Left lung (tissue), 10 donors: Measurements from ENCODE around the gene EPHX1. TPM values are rescaled to one million over a fixed set of nuclear protein-coding genes. Genes with fewer than 3 reads are reported as not detected.

Experiments used
- ATAC-seq: fragments of 200-7000 bp; cut with Tn5 transposase; one replicate; pipeline ENCODE4 v1.9.1; 2020; ENCODE audit warnings: moderate library complexity
- DNase-seq, 4 donors: peaks; one replicate each; pipeline ENCODE4 v3.0.0-alpha.2; 2013 to 2020
- H3K27ac ChIP-seq, 2 donors: fragments of 200-600 bp; sonication (generic) in 1 of 2; one replicate each; pipeline versions ENCODE4 v1.5.0 to v1.8.0; 2020 to 2021
- H3K27me3 ChIP-seq, 2 donors: fragments of 200-600 bp; sonication (generic) in 1 of 2; one replicate each; pipeline versions ENCODE4 v1.5.0 to v1.8.0; 2020 to 2021
- H3K36me3 ChIP-seq, 2 donors: fragments of 200-600 bp; sonication (generic) in 1 of 2; one replicate each; pipeline versions ENCODE4 v1.5.0 to v1.8.0; 2020 to 2021
- H3K4me1 ChIP-seq, 2 donors: fragments of 200-600 bp; one replicate each; pipeline ENCODE4 v1.8.0; 2021
- H3K4me3 ChIP-seq, 2 donors: fragments of 200-600 bp; sonication (generic) in 1 of 2; one replicate each; pipeline versions ENCODE4 v1.5.0 to v1.8.0; 2020 to 2021; ENCODE audit warnings: mild to moderate bottlenecking in 1 of 2
- H3K9me3 ChIP-seq, 2 donors: fragments of 200-600 bp; sonication (generic) in 1 of 2; one replicate each; pipeline versions ENCODE4 v1.5.0 to v1.8.0; 2020 to 2021
- intact Hi-C, 2 donors: fragments of 100-400 bp; cut with DNase I; formaldehyde crosslinking; loops; one replicate each; pipeline versions ENCODE4 v1.11.2 to v1.14.2; 2022
- polyA plus RNA-seq, 6 donors: library from polyadenylated mRNA; unstranded; fragments of 120-200 nt; gene quantifications; one replicate each; pipeline ENCODE4 v1.2.1, GENCODE V29; 2013; ENCODE audit not compliant: insufficient read length in 6 of 6
- total RNA-seq, 2 donors: library from RNA; stranded (reverse); fragmentation: NEBNext Ultra II Directional; extraction: Animal tissue kit (Norgen Biotek cat#: 25700); gene quantifications; one replicate each; pipeline ENCODE4 v1.2.1, GENCODE V29; 2021
- TF ChIP-seq, protein P1 (sequence below), 2 donors: fragments of 200-600 bp; sonication (generic) in 1 of 2; IDR thresholded peaks; one replicate each; pipeline versions ENCODE4 v1.5.0 to v1.8.0; 2021; ENCODE audit warnings: antibody characterized with exemption in 2 of 2
- donor health status: DM: no; HTN: yes; CAD: no.
- donor health status: DM: no; HTN: no; CAD: no.

Gene EPHX1
- total and polyA plus RNA-seq, 8 donors, result 109 to 305 (median 119) TPM

DNA sequence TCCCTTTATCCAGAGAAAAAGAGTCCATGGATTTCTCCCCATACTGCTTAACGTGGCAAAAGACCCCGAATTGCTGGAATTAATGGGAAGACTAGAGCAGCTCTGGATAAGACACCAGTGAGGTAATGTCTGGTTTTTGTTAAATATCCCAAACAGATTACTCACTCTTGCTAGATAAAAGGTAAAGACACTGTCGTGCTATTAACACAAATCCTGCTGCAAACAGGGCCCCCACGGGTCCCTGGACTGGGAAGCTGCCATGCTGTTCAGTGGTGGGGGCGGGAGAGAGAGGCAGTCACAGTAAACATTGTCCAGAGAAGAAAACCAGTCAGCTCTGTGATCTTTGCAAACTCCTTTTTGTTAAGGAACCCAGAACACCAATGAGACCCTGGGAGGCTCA, 47.5 kb upstream of the EPHX1 start:
- peak overlapping the region in 1 of 2 donors; percentile 67 for H3K27ac ChIP-seq
- no peak for DNase-seq
- no peaks in the 10 kb centered on the region for H3K27me3 ChIP-seq
- H3K9me3 ChIP-seq, result no peaks in the 10 kb centered on the region
- ATAC-seq, result no peak
- no peak overlapping the region for H3K4me3 ChIP-seq
- peaks cover 16 to 21% of the 10 kb centered on the region in 2 donors for H3K4me1 ChIP-seq
- intact Hi-C loops, result loop anchor here in 1 of 2 donors (10.0 kb wide), 1 partner anchor 108 kb away; the partner anchor contains the start of gene ENAH
- TF ChIP-seq, protein P1, sequence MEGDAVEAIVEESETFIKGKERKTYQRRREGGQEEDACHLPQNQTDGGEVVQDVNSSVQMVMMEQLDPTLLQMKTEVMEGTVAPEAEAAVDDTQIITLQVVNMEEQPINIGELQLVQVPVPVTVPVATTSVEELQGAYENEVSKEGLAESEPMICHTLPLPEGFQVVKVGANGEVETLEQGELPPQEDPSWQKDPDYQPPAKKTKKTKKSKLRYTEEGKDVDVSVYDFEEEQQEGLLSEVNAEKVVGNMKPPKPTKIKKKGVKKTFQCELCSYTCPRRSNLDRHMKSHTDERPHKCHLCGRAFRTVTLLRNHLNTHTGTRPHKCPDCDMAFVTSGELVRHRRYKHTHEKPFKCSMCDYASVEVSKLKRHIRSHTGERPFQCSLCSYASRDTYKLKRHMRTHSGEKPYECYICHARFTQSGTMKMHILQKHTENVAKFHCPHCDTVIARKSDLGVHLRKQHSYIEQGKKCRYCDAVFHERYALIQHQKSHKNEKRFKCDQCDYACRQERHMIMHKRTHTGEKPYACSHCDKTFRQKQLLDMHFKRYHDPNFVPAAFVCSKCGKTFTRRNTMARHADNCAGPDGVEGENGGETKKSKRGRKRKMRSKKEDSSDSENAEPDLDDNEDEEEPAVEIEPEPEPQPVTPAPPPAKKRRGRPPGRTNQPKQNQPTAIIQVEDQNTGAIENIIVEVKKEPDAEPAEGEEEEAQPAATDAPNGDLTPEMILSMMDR (IDR thresholded peaks at IDR 0.05), result no peak
- no peaks in the 10 kb centered on the region for H3K36me3 ChIP-seq

DNA sequence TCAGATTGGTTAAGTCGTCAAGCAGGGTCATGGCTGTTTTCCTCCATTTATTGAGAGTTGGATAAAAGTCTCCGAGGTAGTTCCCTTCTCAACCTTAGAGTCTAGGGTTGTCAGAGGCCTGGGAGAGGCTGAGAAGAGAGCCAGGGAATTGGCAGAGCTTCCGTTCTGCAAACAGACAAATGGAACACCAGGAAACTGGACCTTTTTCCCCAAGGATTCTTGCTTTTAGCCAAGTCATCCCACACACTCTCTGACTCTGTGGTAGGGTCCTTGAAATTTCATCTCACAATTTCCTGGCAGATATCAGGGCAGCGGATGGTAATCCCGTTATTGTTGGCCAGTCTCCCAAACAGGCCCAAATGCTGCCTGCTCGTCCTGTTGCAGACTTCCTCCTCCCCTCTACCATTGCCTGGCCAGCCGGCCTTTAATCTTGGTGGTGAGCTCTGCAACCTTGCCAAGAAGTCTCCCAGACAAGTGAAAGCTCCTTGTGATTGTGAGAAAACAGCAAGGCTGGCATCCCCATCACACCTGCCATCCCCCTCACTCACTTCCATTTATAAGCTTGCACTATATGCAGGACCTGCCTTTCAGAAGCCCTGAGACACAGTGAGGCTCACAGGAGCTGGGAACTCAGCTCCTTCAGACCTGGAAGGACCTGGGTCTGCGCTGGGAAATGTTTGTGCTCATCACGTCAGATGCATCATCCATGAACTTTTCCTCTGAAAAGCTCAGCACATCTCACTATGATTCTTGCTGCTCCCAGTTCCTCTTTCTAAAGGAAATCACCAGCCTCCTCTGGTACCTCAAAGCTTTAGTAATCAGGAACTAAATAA, 46.0 kb upstream of the EPHX1 start:
- Histone ChIP-seq H3K4me3 (no peak overlapping the region), H3K36me3 (no peaks in the 10 kb centered on the region), H3K27me3 (no peaks in the 10 kb centered on the region), H3K27ac (peak overlapping the region; percentile 34 to 66), H3K9me3 (no peaks in the 10 kb centered on the region), H3K4me1 (peaks cover 22 to 33% of the 10 kb centered on the region in 2 donors)
- peak in 1 of 4 donors; percentile 79 for DNase-seq
- peak; percentile 45 for ATAC-seq
- TF ChIP-seq, protein P1 (IDR thresholded peaks at IDR 0.05), result no peak
- intact Hi-C loops, result loop anchor here in 1 of 2 donors (10.0 kb wide), 1 partner anchor 109 kb away; the partner anchor contains the start of gene ENAH

GRCh38 chr1:225765982-225766674, 43.8 kb upstream of the EPHX1 start:
- intact Hi-C loops, result loop anchor here in 1 of 2 donors (10.0 kb wide), 1 partner anchor 111 kb away; the partner anchor contains the start of gene ENAH
- Histone ChIP-seq H3K4me1 (peaks cover 22 to 34% of the 10 kb centered on the region in 2 donors), H3K36me3 (no peaks in the 10 kb centered on the region), H3K4me3 (no peak overlapping the region), H3K27me3 (no peaks in the 10 kb centered on the region), H3K27ac (peak overlapping the region; percentile 65 to 73), H3K9me3 (no peaks in the 10 kb centered on the region)
- TF ChIP-seq, protein P1 (IDR thresholded peaks at IDR 0.05), result no peak
- ATAC-seq, result no peak
- no peak for DNase-seq

- H3K4me1 ChIP-seq, result peaks cover 26 to 39% of the 10 kb centered on the region in 2 donors
- H3K4me3 ChIP-seq, result no peak overlapping the region
- peak overlapping the region; percentile 65 to 73 for H3K27ac ChIP-seq
- TF ChIP-seq, protein P1 (IDR thresholded peaks at IDR 0.05), result no peak
- DNase-seq (peak in 1 of 4 donors; percentile 78), ATAC-seq (peak; percentile 26)
- no peaks in the 10 kb centered on the region for H3K9me3 ChIP-seq
- intact Hi-C loops, result loop anchor here in 1 of 2 donors (10.0 kb wide), 1 partner anchor 112 kb away; the partner anchor contains the start of gene ENAH
- no peaks in the 10 kb centered on the region for H3K36me3 ChIP-seq
- no peaks in the 10 kb centered on the region for H3K27me3 ChIP-seq
These were observed 42.8 kb upstream of the EPHX1 start for GRCh38 chr1:225766967-225767633.
